Stimulated activated CD4-positive, alpha-beta T cell treated with anti-CD3 and anti-CD28 coated beads, TNF-alpha, amount 100 ng/mL, for 4 hours (primary cell): ENCODE data around the gene SERINC3.

Source experiments
- DNase-seq, 3 experiments: peaks; one replicate each; pipeline ENCODE4 v3.0.0-alpha.2; 2020; ENCODE audit warnings: low read depth in 3 of 3

Gene SERINC3

DNA sequence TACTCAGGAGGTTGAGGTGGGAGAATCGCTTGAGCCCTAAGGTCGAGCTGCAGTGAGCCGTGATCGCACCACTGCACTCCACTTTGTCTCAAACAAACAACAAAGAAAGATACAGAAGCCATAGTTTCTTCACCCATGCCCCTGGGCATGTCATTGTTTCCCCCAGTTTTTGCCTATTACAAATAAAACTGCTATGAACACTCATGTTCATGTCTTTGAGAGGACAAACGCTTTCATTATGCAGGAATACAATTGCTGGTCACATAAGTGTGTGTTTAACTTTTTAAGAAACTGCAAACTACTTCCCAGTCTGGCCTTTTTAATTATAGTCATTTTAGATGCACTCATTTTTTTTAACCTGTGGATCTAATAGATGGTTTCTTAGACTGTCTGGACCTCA is 58.4 kb downstream of the SERINC3 start:
- no peak for DNase-seq

DNA sequence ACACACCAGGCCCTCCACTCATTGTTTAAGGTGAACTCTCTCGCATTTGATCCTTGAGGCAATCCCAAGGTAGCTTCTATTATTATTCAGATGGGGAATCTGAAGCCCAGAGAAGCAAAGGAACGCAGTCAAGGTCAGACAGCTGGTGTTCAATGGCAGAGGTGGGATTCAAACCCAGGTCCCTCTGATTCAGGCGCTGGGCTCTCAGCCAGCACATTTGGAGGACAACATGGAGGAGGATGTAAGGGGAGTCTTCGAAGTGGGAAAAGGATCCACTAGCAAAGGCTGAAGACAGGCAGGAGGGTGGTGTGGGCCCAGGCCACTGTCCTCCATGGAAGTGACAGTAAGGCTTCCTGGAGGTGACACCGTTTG is 60.1 kb downstream of the SERINC3 start:
- no peak for DNase-seq

GRCh38 chr20:44461142-44461802 is 60.6 kb downstream of the SERINC3 start:
- DNase-seq, result no peak

DNA sequence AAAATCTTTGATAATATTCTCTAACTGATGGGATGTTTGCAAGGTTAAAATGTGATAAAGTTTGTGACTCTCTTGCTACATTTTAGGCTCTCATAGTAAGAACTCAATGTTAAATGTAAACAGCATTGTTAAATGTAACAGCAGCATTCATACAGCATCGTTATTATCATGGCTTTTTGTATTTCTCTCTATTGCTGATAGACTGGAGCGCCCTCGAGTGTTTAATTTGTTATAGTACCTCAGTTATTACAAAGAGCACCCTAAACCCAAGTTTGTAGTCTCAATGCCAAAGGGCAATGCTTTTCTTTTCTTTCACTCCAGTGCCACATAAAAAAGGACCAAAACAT is 61.1 kb downstream of the SERINC3 start:
- no peak for DNase-seq

DNA sequence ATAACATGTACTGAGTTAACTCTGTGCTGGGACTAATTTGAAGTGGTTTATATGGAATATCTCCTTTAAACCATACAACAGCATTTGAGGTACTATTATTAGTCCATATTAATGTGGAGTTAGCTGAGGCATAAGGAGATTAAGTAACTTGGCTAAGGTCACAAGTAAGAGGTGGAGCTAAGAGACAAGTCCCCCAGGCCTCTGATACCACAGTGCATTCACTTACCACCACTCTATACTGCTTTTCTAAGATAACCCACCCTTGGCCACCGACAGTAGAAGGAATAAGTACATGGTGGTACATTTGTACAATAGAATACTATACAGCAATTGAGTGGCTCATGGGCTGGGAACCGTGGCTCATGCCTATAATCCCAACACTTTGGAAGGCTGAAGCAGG is 62.6 kb downstream of the SERINC3 start:
- DNase-seq, result no peak

GRCh38 chr20:44457016-44457415 is 64.9 kb downstream of the SERINC3 start:
- no peak for DNase-seq

DNA sequence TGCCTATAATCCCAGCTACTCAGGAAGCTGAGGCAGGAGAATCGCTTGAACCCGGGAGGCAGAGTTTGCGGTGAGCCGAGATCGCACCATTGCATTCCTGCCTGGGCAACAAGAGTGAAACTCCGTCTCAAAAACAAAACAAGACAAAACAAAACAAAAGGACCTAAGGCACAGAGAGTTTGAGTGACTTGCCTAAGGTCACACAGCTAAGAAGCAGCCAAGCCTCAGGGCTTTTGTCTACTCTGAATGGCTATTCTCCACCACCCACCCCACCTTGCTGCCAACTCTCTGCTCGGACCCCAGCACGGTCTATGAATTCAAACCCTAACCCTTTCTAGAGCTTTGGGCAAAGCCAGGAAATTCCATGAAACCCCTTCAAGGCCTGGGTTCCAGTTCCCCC is 65.3 kb downstream of the SERINC3 start:
- DNase-seq, result no peak

GRCh38 chr20:44455126-44455525 is 66.7 kb downstream of the SERINC3 start:
- DNase-seq, result no peak

- DNase-seq, result no peak
Measured at GRCh38 chr20:44454306-44454963, 67.4 kb downstream of the SERINC3 start.

- no peak for DNase-seq
Measured at GRCh38 chr20:44450903-44451450, 70.9 kb downstream of the SERINC3 start.

DNA sequence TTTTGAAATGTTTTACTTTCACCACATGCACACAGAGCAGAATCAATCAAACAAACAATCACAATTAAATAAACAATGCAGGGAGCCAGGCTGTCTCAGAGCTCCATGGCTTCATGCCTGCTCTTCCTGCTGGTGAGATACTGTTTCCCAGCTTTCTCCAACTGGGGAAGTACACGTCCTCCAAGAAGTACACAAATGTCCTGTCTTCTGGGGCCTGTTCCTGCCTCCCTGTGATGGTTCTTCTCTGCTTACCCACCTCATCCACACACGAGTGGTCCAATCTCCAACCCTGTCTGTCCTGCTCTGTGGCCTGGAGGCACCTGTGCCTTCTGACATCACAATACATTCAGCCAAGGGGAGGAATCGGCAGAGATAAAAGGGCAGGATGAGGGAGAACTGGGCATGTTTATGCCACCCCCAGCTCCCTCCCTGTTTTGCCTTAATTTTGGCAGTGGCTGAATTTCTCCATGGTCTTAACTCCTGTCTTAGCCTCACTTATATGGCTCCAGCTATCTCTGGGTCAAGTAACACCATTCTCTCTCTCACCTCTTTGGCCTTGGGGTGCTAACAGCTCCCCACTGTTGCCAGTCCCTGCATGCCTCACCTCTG is 71.5 kb downstream of the SERINC3 start:
- no peak for DNase-seq

DNA sequence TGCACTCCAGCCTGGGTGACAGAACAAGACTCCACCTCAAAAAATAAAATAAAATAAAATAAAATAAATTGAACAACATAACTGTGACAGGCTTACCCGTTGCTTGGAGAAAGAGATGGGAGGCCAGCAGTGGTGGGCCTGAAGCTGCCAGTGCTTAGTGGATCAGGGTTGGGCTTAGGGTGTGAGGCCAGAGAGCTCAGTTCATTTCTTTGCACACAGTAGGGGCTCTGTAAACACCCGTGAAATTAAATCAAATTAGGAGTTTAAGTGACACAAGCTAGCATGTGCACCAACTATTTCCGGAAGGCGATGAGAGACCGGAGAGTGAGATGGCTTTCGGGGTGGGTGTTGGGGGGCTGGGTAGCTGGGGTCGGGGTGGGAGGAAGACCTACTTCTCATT is 72.0 kb downstream of the SERINC3 start:
- DNase-seq, result no peak

DNA sequence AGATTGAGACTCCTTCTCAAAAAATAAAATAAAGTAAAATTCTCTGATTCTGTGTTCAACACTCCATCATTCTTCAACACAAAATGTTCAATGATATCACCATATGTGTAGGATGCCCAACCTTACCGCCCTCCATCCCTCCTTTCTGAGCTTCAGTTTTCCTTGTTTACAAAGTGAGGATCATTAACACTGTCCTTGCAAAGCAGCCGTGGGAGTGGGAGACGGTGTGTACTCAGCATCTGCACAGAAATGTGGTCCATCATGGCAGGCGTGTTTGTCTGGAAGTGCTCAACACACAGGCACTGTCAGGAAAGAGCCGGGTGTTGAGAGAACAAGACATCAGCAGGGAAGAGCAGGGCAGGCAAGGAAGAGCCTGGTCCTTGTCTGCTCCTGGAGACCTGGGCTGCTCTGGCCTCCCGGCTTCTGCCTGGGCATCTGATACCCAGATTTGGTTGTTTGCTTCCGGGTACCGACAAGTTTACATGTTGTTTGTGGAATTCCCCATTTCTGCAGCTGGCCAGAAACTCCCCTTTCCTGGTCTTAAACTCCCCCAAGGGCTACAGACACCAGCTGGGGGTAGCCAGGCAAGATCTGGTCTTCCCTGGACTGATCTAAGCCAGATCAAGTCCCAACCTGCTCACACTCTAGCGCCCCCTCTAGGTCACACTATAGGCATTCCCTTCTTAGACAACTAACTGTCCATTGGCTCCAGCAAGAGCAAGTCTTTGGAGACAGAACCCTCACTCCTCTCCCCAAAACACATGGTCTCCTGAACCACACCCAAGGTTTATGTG is 72.9 kb downstream of the SERINC3 start:
- DNase-seq, result no peak

GRCh38 chr20:44447827-44448419 is 73.9 kb downstream of the SERINC3 start:
- no peak for DNase-seq
